Parathyroid adenoma (tissue), 2 donors: ENCODE data around the gene THY1.
A peak's percentile ranks its signal among the peaks of the same experiment; 100 is the strongest.

ENCODE experiments used
- H2AFZ ChIP-seq: fragments of 300-600 bp; sonication (generic); one replicate; pipeline ENCODE4 v1.7.0; 2017; ENCODE audit warnings: antibody characterized with exemption, mild to moderate bottlenecking
- H3K27ac ChIP-seq: fragments of 300-600 bp; sonication (generic); one replicate; pipeline ENCODE4 v1.7.0; 2017
- H3K27me3 ChIP-seq: fragments of 300-600 bp; sonication (generic); one replicate; pipeline ENCODE4 v1.7.0; 2017; ENCODE audit warnings: low read length; ENCODE audit not compliant: control insufficient read depth, insufficient read depth
- H3K36me3 ChIP-seq: fragments of 300-600 bp; sonication (generic); one replicate; pipeline ENCODE4 v1.7.0; 2017; ENCODE audit warnings: low read length; ENCODE audit not compliant: control insufficient read depth, insufficient read depth
- H3K4me1 ChIP-seq: fragments of 300-600 bp; sonication (generic); one replicate; pipeline ENCODE4 v1.7.0; 2017; ENCODE audit warnings: control low read depth
- H3K4me2 ChIP-seq: fragments of 300-600 bp; sonication (generic); one replicate; pipeline ENCODE4 v1.7.0; 2017; ENCODE audit warnings: low read length
- H3K4me3 ChIP-seq: fragments of 300-600 bp; sonication (generic); one replicate; pipeline ENCODE4 v1.7.0; 2017; ENCODE audit warnings: low read depth, low read length
- H3K79me2 ChIP-seq: fragments of 300-600 bp; sonication (generic); one replicate; pipeline ENCODE4 v1.7.0; 2017; ENCODE audit warnings: control low read depth
- H3K9ac ChIP-seq: fragments of 300-600 bp; sonication (generic); one replicate; pipeline ENCODE4 v1.7.0; 2017; ENCODE audit warnings: mild to moderate bottlenecking
- H3K9me3 ChIP-seq: fragments of 300-600 bp; sonication (generic); one replicate; pipeline ENCODE4 v1.7.0; 2017; ENCODE audit warnings: low read length; ENCODE audit not compliant: control insufficient read depth
- TF ChIP-seq, protein P1 (sequence below): fragments of 300-600 bp; sonication (generic); IDR thresholded peaks from one replicate; pipeline ENCODE4 v1.7.0; 2017; ENCODE audit warnings: antibody characterized with exemption, mild to moderate bottlenecking
- donor health status: primary hyperparathyroidism.

The THY1 gene

DNA sequence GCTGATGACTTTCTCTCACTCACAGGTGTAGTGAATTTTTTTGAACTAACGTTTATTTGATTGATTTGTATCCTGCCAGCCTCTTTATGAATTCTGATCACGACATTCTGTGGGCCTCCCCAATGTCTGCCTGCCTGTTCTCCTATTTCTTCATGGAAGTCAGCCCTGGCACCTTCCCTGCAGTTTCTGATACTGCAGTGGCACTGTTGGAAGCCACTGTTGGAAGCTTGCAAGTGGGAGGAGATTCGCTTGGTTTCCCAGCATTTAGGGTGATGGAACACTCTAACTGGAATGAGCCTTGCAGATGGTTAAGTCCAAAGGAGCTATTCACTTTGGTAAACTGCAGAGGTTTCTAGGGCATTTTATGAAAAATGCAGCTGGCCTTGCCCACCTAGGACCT, 1.3 kb upstream of the THY1 start:
- Histone ChIP-seq H3K4me2 (no peak overlapping the region), H3K9me3 (no peaks in the 10 kb centered on the region), H3K27ac (no peak overlapping the region), H2AFZ (no peak overlapping the region), H3K27me3 (no peaks in the 10 kb centered on the region), H3K36me3 (no peaks in the 10 kb centered on the region), H3K9ac (no peak overlapping the region), H3K79me2 (no peaks in the 10 kb centered on the region), H3K4me3 (no peak overlapping the region), H3K4me1 (peaks cover 8% of the 10 kb centered on the region)
- TF ChIP-seq, protein P1, sequence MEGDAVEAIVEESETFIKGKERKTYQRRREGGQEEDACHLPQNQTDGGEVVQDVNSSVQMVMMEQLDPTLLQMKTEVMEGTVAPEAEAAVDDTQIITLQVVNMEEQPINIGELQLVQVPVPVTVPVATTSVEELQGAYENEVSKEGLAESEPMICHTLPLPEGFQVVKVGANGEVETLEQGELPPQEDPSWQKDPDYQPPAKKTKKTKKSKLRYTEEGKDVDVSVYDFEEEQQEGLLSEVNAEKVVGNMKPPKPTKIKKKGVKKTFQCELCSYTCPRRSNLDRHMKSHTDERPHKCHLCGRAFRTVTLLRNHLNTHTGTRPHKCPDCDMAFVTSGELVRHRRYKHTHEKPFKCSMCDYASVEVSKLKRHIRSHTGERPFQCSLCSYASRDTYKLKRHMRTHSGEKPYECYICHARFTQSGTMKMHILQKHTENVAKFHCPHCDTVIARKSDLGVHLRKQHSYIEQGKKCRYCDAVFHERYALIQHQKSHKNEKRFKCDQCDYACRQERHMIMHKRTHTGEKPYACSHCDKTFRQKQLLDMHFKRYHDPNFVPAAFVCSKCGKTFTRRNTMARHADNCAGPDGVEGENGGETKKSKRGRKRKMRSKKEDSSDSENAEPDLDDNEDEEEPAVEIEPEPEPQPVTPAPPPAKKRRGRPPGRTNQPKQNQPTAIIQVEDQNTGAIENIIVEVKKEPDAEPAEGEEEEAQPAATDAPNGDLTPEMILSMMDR = no peak

- TF ChIP-seq, protein P1 = no peak
- H3K4me3 ChIP-seq = no peak overlapping the region
Observed at GRCh38 chr11:119423509-119424254, 710 bp upstream of the THY1 start.

DNA sequence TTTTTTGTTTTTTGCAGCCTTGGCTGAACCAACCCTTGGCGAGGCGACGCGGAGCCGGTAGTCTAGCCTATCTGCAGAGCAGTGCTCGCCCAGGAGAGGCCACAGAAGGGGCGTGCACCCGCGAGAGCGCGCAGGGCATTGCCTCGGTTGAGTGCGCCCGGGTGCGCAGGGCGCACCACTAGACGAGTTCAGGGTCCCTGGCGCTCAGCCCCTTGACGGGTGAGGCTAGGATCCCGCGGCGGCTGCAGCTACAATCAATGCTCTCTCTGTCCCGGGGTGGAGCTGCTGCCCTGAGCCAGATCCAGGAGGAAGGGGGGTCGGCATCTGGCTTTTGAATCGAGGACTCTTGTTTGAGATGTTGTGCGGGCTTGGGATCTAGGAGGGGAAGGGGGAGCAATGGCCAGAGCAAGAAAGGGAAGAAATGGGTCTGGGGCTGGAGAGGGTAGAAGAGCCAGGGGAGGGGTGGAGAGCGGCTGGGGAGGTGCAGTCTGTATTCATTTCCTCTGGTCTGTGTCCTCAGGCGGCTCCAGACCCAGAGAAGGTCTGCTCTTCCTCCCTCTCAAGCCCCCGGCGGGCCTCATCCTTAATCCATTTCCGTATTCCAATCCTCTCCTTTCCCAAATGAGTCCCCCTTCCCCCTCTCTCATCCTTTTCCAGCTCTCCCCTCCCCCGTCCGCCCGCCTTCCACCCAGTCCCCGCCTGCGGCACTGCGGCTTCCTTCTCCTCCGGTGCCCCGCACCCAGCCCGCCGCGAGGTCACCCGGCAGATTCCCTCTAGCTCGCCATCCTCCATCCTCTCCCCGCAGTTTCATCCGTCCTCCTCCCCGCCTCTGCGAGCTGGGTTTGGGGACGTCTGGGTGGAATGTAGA, 797 bp downstream of the THY1 start:
- H3K4me2 ChIP-seq = peak overlapping the region; percentile 51
- H3K79me2 ChIP-seq = no peaks in the 10 kb centered on the region
- no peaks in the 10 kb centered on the region for H3K36me3 ChIP-seq
- H3K4me3 ChIP-seq = peak overlapping the region; percentile 27
- no peak overlapping the region for H3K9ac ChIP-seq
- peaks cover 8% of the 10 kb centered on the region for H3K4me1 ChIP-seq
- TF ChIP-seq, protein P1 = no peak
- H2AFZ ChIP-seq = no peak overlapping the region
- H3K9me3 ChIP-seq = no peaks in the 10 kb centered on the region
- no peaks in the 10 kb centered on the region for H3K27me3 ChIP-seq
- H3K27ac ChIP-seq = no peak overlapping the region

More at GRCh38 chr11:119423509-119424254, 710 bp upstream of the THY1 start:
- H2AFZ ChIP-seq = no peak overlapping the region
- H3K9me3 ChIP-seq = no peaks in the 10 kb centered on the region
- peaks cover 8% of the 10 kb centered on the region for H3K4me1 ChIP-seq
- H3K27me3 ChIP-seq = no peaks in the 10 kb centered on the region
- H3K27ac ChIP-seq = no peak overlapping the region
- no peak overlapping the region for H3K9ac ChIP-seq
- no peak overlapping the region for H3K4me2 ChIP-seq
- H3K79me2 ChIP-seq = no peaks in the 10 kb centered on the region
- H3K36me3 ChIP-seq = no peaks in the 10 kb centered on the region

- Histone ChIP-seq H3K36me3 (no peaks in the 10 kb centered on the region), H3K4me1 (peaks cover 8% of the 10 kb centered on the region), H3K79me2 (no peaks in the 10 kb centered on the region), H3K9me3 (no peaks in the 10 kb centered on the region), H3K9ac (no peak overlapping the region), H3K4me2 (peak overlapping the region; percentile 51), H3K4me3 (no peak overlapping the region), H3K27ac (no peak overlapping the region), H3K27me3 (no peaks in the 10 kb centered on the region), H2AFZ (no peak overlapping the region)
- TF ChIP-seq, protein P1 = no peak
Observed at GRCh38 chr11:119421351-119421750, 1.6 kb downstream of the THY1 start.
